Measurements from ENCODE around the gene KIF5A.

DNA sequence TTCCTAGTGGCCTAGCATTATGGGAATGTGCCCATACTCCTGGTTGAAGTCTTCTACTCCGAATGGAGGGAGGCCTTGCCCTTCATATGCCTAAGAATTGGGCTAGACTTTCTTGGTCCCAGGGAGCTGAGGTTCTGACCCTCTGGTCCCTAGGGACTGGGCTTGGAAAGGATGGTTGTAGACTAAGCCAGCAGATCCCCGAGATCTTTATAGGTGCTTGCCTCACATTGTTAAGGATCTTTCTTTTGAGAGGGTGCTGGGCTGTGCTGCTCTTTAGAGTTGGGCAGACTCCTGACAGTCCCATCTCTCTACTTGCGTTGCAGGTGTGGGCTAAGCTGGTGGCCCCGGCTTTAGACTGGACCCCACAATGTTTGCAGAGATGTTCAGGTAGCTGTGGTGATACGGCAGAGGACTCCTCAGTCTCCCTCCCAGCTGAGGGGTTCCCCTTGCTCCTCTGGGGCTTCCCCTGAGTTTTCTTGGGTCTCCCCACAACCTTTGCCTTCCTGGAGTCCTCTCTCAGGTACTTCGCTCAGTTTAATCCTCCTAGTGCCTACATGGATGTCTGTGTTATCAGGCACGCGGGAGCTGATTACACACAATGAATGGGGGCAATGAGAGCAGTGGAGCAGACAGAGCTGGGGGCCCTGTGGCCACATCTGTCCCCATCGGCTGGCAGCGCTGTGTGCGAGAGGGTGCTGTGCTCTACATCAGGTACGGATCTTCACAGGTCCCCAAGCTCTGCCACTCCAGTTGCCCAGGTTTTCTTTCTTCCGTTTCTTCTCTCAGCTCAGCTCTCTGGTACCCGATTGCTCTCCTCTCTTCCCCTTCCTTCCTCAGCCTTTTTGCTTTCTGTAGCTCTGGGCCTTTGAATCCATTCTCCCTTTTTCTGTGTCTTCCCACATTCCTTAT lies 25.9 kb upstream of the KIF5A start:
- TF ChIP-seq CTCF (IDR thresholded peaks at IDR 0.05) (no peak), POLR2AphosphoS5 (IDR thresholded peaks at IDR 0.05; ENCODE audit: low read depth, low read length) (no peak), SIN3A (IDR thresholded peaks at IDR 0.05; ENCODE audit: borderline replicate concordance, insufficient read depth, low read depth, low read length) (no peak), TCF7L2 (IDR thresholded peaks at IDR 0.05; ENCODE audit: low read depth, low read length) (no peak)
- TF ChIP-seq, protein P1, sequence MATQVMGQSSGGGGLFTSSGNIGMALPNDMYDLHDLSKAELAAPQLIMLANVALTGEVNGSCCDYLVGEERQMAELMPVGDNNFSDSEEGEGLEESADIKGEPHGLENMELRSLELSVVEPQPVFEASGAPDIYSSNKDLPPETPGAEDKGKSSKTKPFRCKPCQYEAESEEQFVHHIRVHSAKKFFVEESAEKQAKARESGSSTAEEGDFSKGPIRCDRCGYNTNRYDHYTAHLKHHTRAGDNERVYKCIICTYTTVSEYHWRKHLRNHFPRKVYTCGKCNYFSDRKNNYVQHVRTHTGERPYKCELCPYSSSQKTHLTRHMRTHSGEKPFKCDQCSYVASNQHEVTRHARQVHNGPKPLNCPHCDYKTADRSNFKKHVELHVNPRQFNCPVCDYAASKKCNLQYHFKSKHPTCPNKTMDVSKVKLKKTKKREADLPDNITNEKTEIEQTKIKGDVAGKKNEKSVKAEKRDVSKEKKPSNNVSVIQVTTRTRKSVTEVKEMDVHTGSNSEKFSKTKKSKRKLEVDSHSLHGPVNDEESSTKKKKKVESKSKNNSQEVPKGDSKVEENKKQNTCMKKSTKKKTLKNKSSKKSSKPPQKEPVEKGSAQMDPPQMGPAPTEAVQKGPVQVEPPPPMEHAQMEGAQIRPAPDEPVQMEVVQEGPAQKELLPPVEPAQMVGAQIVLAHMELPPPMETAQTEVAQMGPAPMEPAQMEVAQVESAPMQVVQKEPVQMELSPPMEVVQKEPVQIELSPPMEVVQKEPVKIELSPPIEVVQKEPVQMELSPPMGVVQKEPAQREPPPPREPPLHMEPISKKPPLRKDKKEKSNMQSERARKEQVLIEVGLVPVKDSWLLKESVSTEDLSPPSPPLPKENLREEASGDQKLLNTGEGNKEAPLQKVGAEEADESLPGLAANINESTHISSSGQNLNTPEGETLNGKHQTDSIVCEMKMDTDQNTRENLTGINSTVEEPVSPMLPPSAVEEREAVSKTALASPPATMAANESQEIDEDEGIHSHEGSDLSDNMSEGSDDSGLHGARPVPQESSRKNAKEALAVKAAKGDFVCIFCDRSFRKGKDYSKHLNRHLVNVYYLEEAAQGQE (IDR thresholded peaks at IDR 0.05; ENCODE audit: insufficient read depth in 1 of 2, low read depth in 2 of 2, low read length in 1 of 2): no peak
